Activated naive CD8-positive, alpha-beta T cell (primary cell): ENCODE measurements around the gene MORF4L1.
"Not testable (repeated sequence)": the region's sequence is repeated elsewhere in the genome, so short reads cannot be mapped to it uniquely, and the experiment has no call there.

ENCODE experiments used
- H3K27ac Mint-ChIP-seq: one replicate; pipeline ENCODE4 v1.8.0; 2021; ENCODE audit warnings: mixed read lengths
- H3K27me3 Mint-ChIP-seq: one replicate; pipeline ENCODE4 v1.8.0; 2021; ENCODE audit warnings: mixed read lengths
- H3K36me3 Mint-ChIP-seq: one replicate; pipeline ENCODE4 v1.8.0; 2021; ENCODE audit warnings: mixed read lengths
- H3K4me1 Mint-ChIP-seq: one replicate; pipeline ENCODE4 v1.8.0; 2021; ENCODE audit warnings: low read depth, mixed read lengths
- H3K4me3 Mint-ChIP-seq: one replicate; pipeline ENCODE4 v1.8.0; 2021; ENCODE audit warnings: mild to moderate bottlenecking, mixed read lengths
- H3K9me3 Mint-ChIP-seq: one replicate; pipeline ENCODE4 v1.8.0; 2021; ENCODE audit warnings: low read depth, mixed read lengths

Gene MORF4L1

GRCh38 chr15:78873793-78874765 is 1.4 kb downstream of the MORF4L1 start:
- Mint-ChIP-seq H3K4me3 (peak overlapping the region; percentile 99), H3K9me3 (no peaks in the 10 kb centered on the region), H3K4me1 (peaks cover 45% of the 10 kb centered on the region), H3K27me3 (no peaks in the 10 kb centered on the region), H3K27ac (peak overlapping the region; percentile 100), H3K36me3 (no peaks in the 10 kb centered on the region)

GRCh38 chr15:78875107-78875914 is 2.6 kb downstream of the MORF4L1 start:
- Mint-ChIP-seq H3K4me1 (peaks cover 56% of the 10 kb centered on the region), H3K27ac (peak overlapping the region; percentile 100), H3K36me3 (no peaks in the 10 kb centered on the region), H3K27me3 (no peaks in the 10 kb centered on the region), H3K4me3 (peak overlapping the region; percentile 99), H3K9me3 (no peaks in the 10 kb centered on the region)

GRCh38 chr15:78876954-78877353 is 4.3 kb downstream of the MORF4L1 start:
- peak overlapping the region; percentile 99 for H3K4me3 Mint-ChIP-seq
- peaks cover 68% of the 10 kb centered on the region for H3K4me1 Mint-ChIP-seq
- H3K27me3 Mint-ChIP-seq, H3K9me3 Mint-ChIP-seq, H3K36me3 Mint-ChIP-seq, H3K27ac Mint-ChIP-seq: not testable (repeated sequence)

GRCh38 chr15:78878356-78878755 is 5.7 kb downstream of the MORF4L1 start:
- Mint-ChIP-seq H3K27ac (peak overlapping the region; percentile 83), H3K36me3 (no peaks in the 10 kb centered on the region), H3K4me1 (peaks cover 73% of the 10 kb centered on the region), H3K4me3 (peak overlapping the region; percentile 99), H3K27me3 (no peaks in the 10 kb centered on the region), H3K9me3 (no peaks in the 10 kb centered on the region)

- Mint-ChIP-seq H3K4me1 (peaks cover 76% of the 10 kb centered on the region), H3K4me3 (peak overlapping the region; percentile 70), H3K27ac (peak overlapping the region; percentile 81), H3K36me3 (peaks cover 3% of the 10 kb centered on the region), H3K27me3 (no peaks in the 10 kb centered on the region), H3K9me3 (no peaks in the 10 kb centered on the region)
These were observed 7.0 kb downstream of the MORF4L1 start for GRCh38 chr15:78879517-78880241.

GRCh38 chr15:78880242-78880533 is 7.5 kb downstream of the MORF4L1 start:
- Mint-ChIP-seq H3K9me3 (no peaks in the 10 kb centered on the region), H3K27me3 (no peaks in the 10 kb centered on the region), H3K36me3 (peaks cover 3% of the 10 kb centered on the region), H3K4me1 (peaks cover 75% of the 10 kb centered on the region), H3K4me3 (no peak overlapping the region), H3K27ac (peak overlapping the region; percentile 81)

GRCh38 chr15:78880813-78881212 is 8.1 kb downstream of the MORF4L1 start:
- H3K27ac Mint-ChIP-seq = peak overlapping the region; percentile 34
- no peaks in the 10 kb centered on the region for H3K27me3 Mint-ChIP-seq
- H3K4me3 Mint-ChIP-seq = peak overlapping the region; percentile 52
- no peaks in the 10 kb centered on the region for H3K9me3 Mint-ChIP-seq
- peaks cover 3% of the 10 kb centered on the region for H3K36me3 Mint-ChIP-seq
- peaks cover 75% of the 10 kb centered on the region for H3K4me1 Mint-ChIP-seq

- peaks cover 72% of the 10 kb centered on the region for H3K4me1 Mint-ChIP-seq
- H3K27me3 Mint-ChIP-seq = no peaks in the 10 kb centered on the region
- no peaks in the 10 kb centered on the region for H3K9me3 Mint-ChIP-seq
- H3K27ac Mint-ChIP-seq = peak overlapping the region; percentile 50
- no peak overlapping the region for H3K4me3 Mint-ChIP-seq
- H3K36me3 Mint-ChIP-seq = peaks cover 3% of the 10 kb centered on the region
These were observed 9.0 kb downstream of the MORF4L1 start for GRCh38 chr15:78881681-78882080.

GRCh38 chr15:78889000-78889399 is 16.3 kb downstream of the MORF4L1 start:
- Mint-ChIP-seq H3K4me1 (peaks cover 22% of the 10 kb centered on the region), H3K27ac (peak overlapping the region; percentile 50), H3K36me3 (peaks cover 6% of the 10 kb centered on the region), H3K4me3 (no peak overlapping the region), H3K9me3 (no peaks in the 10 kb centered on the region), H3K27me3 (no peaks in the 10 kb centered on the region)

GRCh38 chr15:78893538-78893937 is 20.8 kb downstream of the MORF4L1 start:
- H3K4me1 Mint-ChIP-seq = peaks cover 9% of the 10 kb centered on the region
- H3K36me3 Mint-ChIP-seq = peaks cover 2% of the 10 kb centered on the region
- no peak overlapping the region for H3K4me3 Mint-ChIP-seq
- no peaks in the 10 kb centered on the region for H3K9me3 Mint-ChIP-seq
- H3K27ac Mint-ChIP-seq = peak overlapping the region; percentile 7
- H3K27me3 Mint-ChIP-seq = no peaks in the 10 kb centered on the region

GRCh38 chr15:78895471-78895870 is 22.8 kb downstream of the MORF4L1 start:
- Mint-ChIP-seq H3K27ac (peak overlapping the region; percentile 25), H3K4me1 (peaks cover 9% of the 10 kb centered on the region), H3K27me3 (no peaks in the 10 kb centered on the region), H3K9me3 (no peaks in the 10 kb centered on the region), H3K4me3 (no peak overlapping the region), H3K36me3 (peaks cover 5% of the 10 kb centered on the region)

GRCh38 chr15:78898540-78898939 is 25.9 kb downstream of the MORF4L1 start:
- no peaks in the 10 kb centered on the region for H3K27me3 Mint-ChIP-seq
- no peak overlapping the region for H3K27ac Mint-ChIP-seq
- H3K36me3 Mint-ChIP-seq = peaks cover 5% of the 10 kb centered on the region
- no peak overlapping the region for H3K4me3 Mint-ChIP-seq
- H3K4me1 Mint-ChIP-seq = peaks cover 4% of the 10 kb centered on the region
- no peaks in the 10 kb centered on the region for H3K9me3 Mint-ChIP-seq

- H3K36me3 Mint-ChIP-seq, H3K4me1 Mint-ChIP-seq, H3K27ac Mint-ChIP-seq, H3K4me3 Mint-ChIP-seq, H3K27me3 Mint-ChIP-seq, H3K9me3 Mint-ChIP-seq: not testable (repeated sequence)
These were observed 28.3 kb downstream of the MORF4L1 start for GRCh38 chr15:78900819-78901533.

- not testable (repeated sequence) for H3K27me3 Mint-ChIP-seq, H3K27ac Mint-ChIP-seq, H3K4me3 Mint-ChIP-seq, H3K9me3 Mint-ChIP-seq, H3K4me1 Mint-ChIP-seq
- peaks cover 10% of the 10 kb centered on the region for H3K36me3 Mint-ChIP-seq
These were observed 29.8 kb downstream of the MORF4L1 start for GRCh38 chr15:78902281-78903032.
